Stomach (tissue), 9 donors: ENCODE results near the gene ANAPC5. TPM values are rescaled to one million over a fixed set of nuclear protein-coding genes. Genes with fewer than 3 reads are reported as not detected.

Experiments
- DNase-seq, 2 donors: peaks; one replicate each; pipeline versions ENCODE4 v3.0.0 to v3.0.0-alpha.2; 2013 to 2019
- H3K27ac ChIP-seq, 5 donors: fragments of 200-600 bp in 4 of 5; sonication (generic) in 4 of 5; one replicate each; pipeline ENCODE4 v1.5.1; 2013 to 2019; ENCODE audit warnings: mild to moderate bottlenecking in 1 of 5, moderate library complexity in 1 of 5
- H3K27me3 ChIP-seq, 3 donors: fragments of 200-600 bp; sonication (generic); one replicate each; pipeline ENCODE4 v1.5.1; 2017 to 2019; ENCODE audit warnings: mixed run types in 1 of 3
- H3K36me3 ChIP-seq, 4 donors: fragments of 200-600 bp; sonication (generic); 1 replicate in 3 of 4; 2 replicates in 1 of 4; pipeline ENCODE4 v1.5.1; 2016 to 2019
- H3K4me1 ChIP-seq, 4 donors: fragments of 200-600 bp; sonication (generic); one replicate each; pipeline ENCODE4 v1.5.1; 2016 to 2019
- H3K4me3 ChIP-seq, 4 donors: fragments of 200-600 bp; sonication (generic) in 3 of 4; one replicate each; pipeline ENCODE4 v1.5.1; 2016 to 2019; ENCODE audit warnings: mild to moderate bottlenecking in 1 of 4
- H3K9me3 ChIP-seq, 4 donors: fragments of 200-600 bp; sonication (generic); one replicate each; pipeline ENCODE4 v1.5.1; 2016 to 2019
- EP300 ChIP-seq: sonication (generic); formaldehyde crosslinking; IDR thresholded peaks from one replicate; pipeline ENCODE4 v1.6.1; 2017; ENCODE audit warnings: antibody characterized with exemption
- POLR2A ChIP-seq, 4 donors: fragments of 450-650 bp; IDR thresholded peaks; one replicate each; pipeline ENCODE4 v1.6.1; 2016; ENCODE audit warnings: antibody characterized with exemption in 4 of 4, control low read depth in 2 of 4, mild to moderate bottlenecking in 1 of 4, moderate library complexity in 1 of 4
- POLR2AphosphoS5 ChIP-seq, 3 donors: sonication (generic); formaldehyde crosslinking; IDR thresholded peaks; one replicate each; pipeline ENCODE4 v1.6.1; 2016; ENCODE audit warnings: antibody characterized with exemption in 3 of 3
- WGBS, 5 donors: extraction: QIAGEN DNeasy Blood & Tissue Kit in 3 of 5; methylation state at CpG; one replicate each; pipeline versions ENCODE4 v1.1.5 to v1.1.7; 2013 to 2018; 5-methylcytosine and 5-hydroxymethylcytosine counted together
- intact Hi-C: fragments of 100-400 bp; cut with DNase I; formaldehyde crosslinking; loops from one replicate; pipeline ENCODE4 v1.15.1; 2023; ENCODE audit warnings: low total_unique reads
- polyA plus RNA-seq, 3 donors: library from polyadenylated mRNA; stranded (reverse); fragments of 200-250 nt; gene quantifications; one replicate each; pipeline ENCODE4 v1.2.3, GENCODE V29; 2013
- total RNA-seq, 5 donors: library from RNA; depleted of rRNA; stranded (reverse); fragments of >200 nt; gene quantifications; one replicate each; pipeline versions ENCODE4 v1.1.0 to v1.2.3, GENCODE V29; 2014 to 2016
- TF ChIP-seq, protein P1 (sequence below), 7 experiments: fragments of 450-650 bp in 4 of 7; fragments of 200-600 bp in 3 of 7; sonication (generic) in 3 of 7; IDR thresholded peaks; one replicate each; pipeline ENCODE4 v1.5.1; 2016 to 2019; ENCODE audit warnings: antibody characterized with exemption in 7 of 7, control low read depth in 2 of 7, mild to moderate bottlenecking in 1 of 7
- donor health status: healthy with polysubstance abuse.
- donor health status: Bipolar disorder and iron deficiency.
- donor health status: healthy.

Gene ANAPC5
- total and polyA plus RNA-seq, 8 donors = 81.2 to 228 (median 113) TPM

DNA sequence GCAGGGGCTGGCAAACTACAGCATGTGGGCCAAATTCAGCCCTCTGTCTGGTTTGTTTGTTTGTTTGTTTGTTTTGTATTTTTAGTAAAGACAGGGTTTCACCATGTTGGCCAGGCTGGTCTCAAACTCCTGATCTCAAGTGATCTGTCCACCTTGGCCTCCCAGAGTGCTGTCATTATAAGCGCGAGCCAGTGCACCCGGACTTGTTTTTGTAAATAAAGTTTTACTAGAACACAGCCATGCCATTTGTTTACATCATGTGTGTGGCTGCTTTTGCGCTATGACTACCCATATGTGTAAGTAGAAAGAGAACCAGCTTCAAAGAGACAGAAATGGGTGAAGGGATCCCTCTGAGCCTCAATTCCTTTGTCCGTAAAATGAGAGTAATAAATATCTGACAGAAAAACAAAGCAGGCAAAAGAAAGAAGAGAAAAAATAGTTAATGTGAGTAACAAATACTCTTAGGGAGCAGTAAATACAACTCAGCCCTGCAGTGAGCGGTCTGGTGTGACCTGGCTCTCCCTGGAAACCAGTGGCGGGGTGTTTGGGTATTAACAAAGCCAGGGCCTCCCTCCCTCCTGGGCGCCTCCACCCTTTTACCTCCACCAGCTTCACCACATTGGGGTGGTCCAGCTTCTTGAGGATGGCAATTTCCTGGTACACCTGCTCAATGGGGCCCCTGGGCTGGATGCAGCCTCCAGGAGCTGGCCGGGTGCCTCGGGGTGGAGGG, 88.8 kb downstream of the ANAPC5 start:
- Histone ChIP-seq H3K4me3 (no peak overlapping the region), H3K9me3 (no peaks in the 10 kb centered on the region), H3K4me1 (no peaks in the 10 kb centered on the region), H3K27ac (no peak overlapping the region), H3K36me3 (peaks cover 67 to 98% (median 97%) of the 10 kb centered on the region in 4 donors), H3K27me3 (no peaks in the 10 kb centered on the region)
- no peak for DNase-seq
- intact Hi-C loops = no loop called here
- 94 to 96% (median 94%) methylated on average over 10 of the region's 10 CpGs for WGBS, 5 donors
- no peak for TF ChIP-seq POLR2AphosphoS5 (IDR thresholded peaks at IDR 0.05)
- TF ChIP-seq, protein P1, sequence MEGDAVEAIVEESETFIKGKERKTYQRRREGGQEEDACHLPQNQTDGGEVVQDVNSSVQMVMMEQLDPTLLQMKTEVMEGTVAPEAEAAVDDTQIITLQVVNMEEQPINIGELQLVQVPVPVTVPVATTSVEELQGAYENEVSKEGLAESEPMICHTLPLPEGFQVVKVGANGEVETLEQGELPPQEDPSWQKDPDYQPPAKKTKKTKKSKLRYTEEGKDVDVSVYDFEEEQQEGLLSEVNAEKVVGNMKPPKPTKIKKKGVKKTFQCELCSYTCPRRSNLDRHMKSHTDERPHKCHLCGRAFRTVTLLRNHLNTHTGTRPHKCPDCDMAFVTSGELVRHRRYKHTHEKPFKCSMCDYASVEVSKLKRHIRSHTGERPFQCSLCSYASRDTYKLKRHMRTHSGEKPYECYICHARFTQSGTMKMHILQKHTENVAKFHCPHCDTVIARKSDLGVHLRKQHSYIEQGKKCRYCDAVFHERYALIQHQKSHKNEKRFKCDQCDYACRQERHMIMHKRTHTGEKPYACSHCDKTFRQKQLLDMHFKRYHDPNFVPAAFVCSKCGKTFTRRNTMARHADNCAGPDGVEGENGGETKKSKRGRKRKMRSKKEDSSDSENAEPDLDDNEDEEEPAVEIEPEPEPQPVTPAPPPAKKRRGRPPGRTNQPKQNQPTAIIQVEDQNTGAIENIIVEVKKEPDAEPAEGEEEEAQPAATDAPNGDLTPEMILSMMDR (IDR thresholded peaks at IDR 0.05) = no peak
- TF ChIP-seq EP300 = no peak
- TF ChIP-seq POLR2A (IDR thresholded peaks at IDR 0.05) = no peak

DNA sequence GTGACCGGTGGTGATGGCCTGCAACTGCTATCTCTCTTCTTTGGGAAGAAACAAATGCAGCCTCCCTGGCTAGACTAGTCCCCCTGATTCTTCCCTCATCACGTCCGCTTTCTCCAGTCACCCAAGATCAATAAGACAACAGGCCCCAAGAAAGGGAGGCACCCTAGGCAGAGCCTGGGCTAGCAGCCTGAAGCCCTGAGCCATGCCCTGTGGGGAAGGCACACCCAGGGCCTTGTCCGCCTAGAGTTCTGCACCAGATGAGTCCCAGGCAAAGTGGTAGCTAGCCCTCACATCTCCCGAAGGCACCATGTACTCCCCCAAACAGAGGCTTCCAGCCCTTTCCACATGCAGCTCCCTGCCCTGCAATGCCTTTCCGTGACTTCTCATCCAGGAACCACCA, 90.8 kb downstream of the ANAPC5 start:
- Histone ChIP-seq H3K9me3 (no peaks in the 10 kb centered on the region), H3K4me1 (no peaks in the 10 kb centered on the region), H3K27me3 (no peaks in the 10 kb centered on the region), H3K27ac (no peak overlapping the region), H3K4me3 (no peak overlapping the region), H3K36me3 (peaks cover 54 to 100% (median 96%) of the 10 kb centered on the region in 4 donors)
- TF ChIP-seq POLR2A (IDR thresholded peaks at IDR 0.05) (no peak), EP300 (no peak), POLR2AphosphoS5 (IDR thresholded peaks at IDR 0.05) (no peak)
- TF ChIP-seq, protein P1 (IDR thresholded peaks at IDR 0.05) = no peak
- intact Hi-C loops = no loop called here
- no peak for DNase-seq
- WGBS, 5 donors = 91 to 98% (median 95%) methylated on average over 6 of the region's 6 CpGs

DNA sequence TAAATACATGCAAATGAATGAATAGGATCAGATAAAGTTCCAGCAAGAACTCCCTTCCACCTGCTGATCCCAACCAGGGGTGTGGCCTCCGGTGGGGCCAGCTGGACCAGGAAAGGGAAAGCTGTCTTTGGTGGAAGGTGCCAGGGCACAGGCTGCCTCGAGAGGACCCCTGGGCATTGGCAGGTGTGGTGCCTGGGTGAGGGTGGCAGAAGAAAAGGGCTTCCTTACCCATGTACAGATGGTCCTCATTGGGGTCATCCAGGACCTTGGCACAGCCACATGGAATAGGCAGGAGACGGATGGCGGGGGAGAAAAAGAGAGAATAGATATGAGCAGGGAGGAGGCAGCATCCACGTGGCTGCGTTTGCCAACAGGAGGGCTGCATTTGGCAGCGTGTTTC, 92.1 kb downstream of the ANAPC5 start:
- intact Hi-C loops = no loop called here
- Histone ChIP-seq H3K9me3 (no peaks in the 10 kb centered on the region), H3K27ac (no peak overlapping the region), H3K36me3 (peaks cover 51 to 99% (median 92%) of the 10 kb centered on the region in 4 donors), H3K4me1 (no peaks in the 10 kb centered on the region), H3K27me3 (no peaks in the 10 kb centered on the region), H3K4me3 (no peak overlapping the region)
- DNase-seq = no peak
- 89 to 94% (median 91%) methylated on average over 7 of the region's 7 CpGs for WGBS, 5 donors
- TF ChIP-seq EP300 = no peak
- TF ChIP-seq, protein P1 (IDR thresholded peaks at IDR 0.05) = no peak
- TF ChIP-seq POLR2AphosphoS5 (IDR thresholded peaks at IDR 0.05) = no peak
- no peak for TF ChIP-seq POLR2A (IDR thresholded peaks at IDR 0.05)

DNA sequence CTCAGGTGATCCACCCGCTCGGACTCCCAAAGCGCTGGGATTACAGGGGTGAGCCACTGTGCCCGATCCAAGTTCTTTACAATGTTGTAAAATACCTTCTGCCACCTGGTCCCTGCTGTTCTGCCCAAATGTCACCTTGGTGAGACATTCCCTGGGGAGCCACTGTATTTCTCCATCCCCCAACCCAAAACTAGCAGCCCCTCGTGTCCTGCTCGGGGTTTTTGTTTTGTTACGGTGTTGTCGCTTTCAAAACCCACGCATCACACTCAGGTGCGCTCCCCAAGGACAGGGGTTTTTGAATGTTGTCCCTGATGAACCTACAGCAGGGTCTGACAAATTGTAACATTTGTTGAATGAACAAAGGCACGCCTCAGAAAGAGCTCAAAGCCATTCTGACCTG, 93.1 kb downstream of the ANAPC5 start:
- 95 to 98% (median 97%) methylated on average over 11 of the region's 11 CpGs for WGBS, 5 donors
- Histone ChIP-seq H3K27me3 (no peaks in the 10 kb centered on the region), H3K36me3 (peaks cover 58 to 98% (median 90%) of the 10 kb centered on the region in 4 donors), H3K4me1 (no peaks in the 10 kb centered on the region), H3K27ac (no peak overlapping the region), H3K9me3 (no peaks in the 10 kb centered on the region), H3K4me3 (no peak overlapping the region)
- TF ChIP-seq, protein P1 (IDR thresholded peaks at IDR 0.05) = no peak
- no peak for TF ChIP-seq EP300
- TF ChIP-seq POLR2A (IDR thresholded peaks at IDR 0.05) = no peak
- no peak for TF ChIP-seq POLR2AphosphoS5 (IDR thresholded peaks at IDR 0.05)
- intact Hi-C loops = no loop called here
- DNase-seq = no peak

Other genes starting within 250 kb of the ANAPC5 start
- gene P2RX7, start 219.5 kb downstream of the ANAPC5 start, total RNA-seq = 1 to 10 TPM in 3 of 5 donors, not detected in 2; 1.3 to 2.2 (median 1.8) TPM
- under 1 TPM; 0.31 to 0.60 (median 0.46) TPM for gene P2RX7, start 219.5 kb downstream of the ANAPC5 start, polyA plus RNA-seq
- gene P2RX4, start 142.3 kb downstream of the ANAPC5 start, total RNA-seq = 10 to 100 TPM; 13.8 to 65.2 (median 28.8) TPM
- 10 to 100 TPM; 14.1 to 29.5 (median 24.0) TPM for gene P2RX4, start 142.3 kb downstream of the ANAPC5 start, polyA plus RNA-seq
- gene CAMKK2, start 55.7 kb downstream of the ANAPC5 start, total RNA-seq = 10 to 100 TPM; 16.3 to 46.4 (median 35.3) TPM
- gene CAMKK2, start 55.7 kb downstream of the ANAPC5 start, polyA plus RNA-seq = 10 to 100 TPM; 14.9 to 22.4 (median 15.4) TPM
- gene RNF34, start 47.7 kb upstream of the ANAPC5 start, total RNA-seq = 100 to 1,000 TPM in 1 of 5 donors, 10 to 100 TPM in 3, 1 to 10 TPM in 1; 9.8 to 258 (median 50.2) TPM
- gene RNF34, start 47.7 kb upstream of the ANAPC5 start, polyA plus RNA-seq = 10 to 100 TPM; 16.5 to 20.8 (median 20.2) TPM
- gene KDM2B, start 228.6 kb upstream of the ANAPC5 start, total RNA-seq = 10 to 100 TPM in 4 of 5 donors, 1 to 10 TPM in 1; 5.8 to 72.8 (median 17.1) TPM
- 1 to 10 TPM; 7.8 to 9.0 (median 8.0) TPM for gene KDM2B, start 228.6 kb upstream of the ANAPC5 start, polyA plus RNA-seq